NCI-H1694 (cell line): ENCODE measurements around the gene CPNE6.

Experiments
- DNase-seq: peaks from one replicate; lab custom pipeline; 2025; lab: John Stamatoyannopoulos, UW

Gene CPNE6

GRCh38 chr14:24054646-24055045 is 16.7 kb upstream of the CPNE6 start:
- no peak for DNase-seq

- DNase-seq = no peak
Measured at GRCh38 chr14:24055971-24056799, 15.2 kb upstream of the CPNE6 start.

- DNase-seq = no peak
Measured at GRCh38 chr14:24056800-24057184, 14.6 kb upstream of the CPNE6 start.

DNA sequence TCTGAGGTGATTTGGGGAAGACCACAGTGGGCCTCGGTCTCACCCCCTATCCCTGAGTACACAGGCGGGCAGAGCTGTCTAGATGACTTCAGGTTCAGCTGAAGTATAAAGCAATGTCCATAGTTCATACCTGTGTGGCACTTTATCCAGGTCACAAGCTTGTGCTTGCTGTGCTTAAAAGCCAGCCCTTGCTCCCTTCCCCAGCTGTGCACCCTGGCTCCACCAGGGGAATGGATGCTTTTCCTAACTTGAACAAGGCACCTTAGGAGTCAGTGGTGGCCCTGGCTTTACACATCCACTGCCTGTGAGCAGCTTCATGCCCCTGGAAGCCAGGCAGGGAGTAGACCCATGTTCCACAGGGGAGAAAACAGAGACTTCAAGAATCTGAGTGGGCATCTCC is 14.1 kb upstream of the CPNE6 start:
- DNase-seq = no peak

DNA sequence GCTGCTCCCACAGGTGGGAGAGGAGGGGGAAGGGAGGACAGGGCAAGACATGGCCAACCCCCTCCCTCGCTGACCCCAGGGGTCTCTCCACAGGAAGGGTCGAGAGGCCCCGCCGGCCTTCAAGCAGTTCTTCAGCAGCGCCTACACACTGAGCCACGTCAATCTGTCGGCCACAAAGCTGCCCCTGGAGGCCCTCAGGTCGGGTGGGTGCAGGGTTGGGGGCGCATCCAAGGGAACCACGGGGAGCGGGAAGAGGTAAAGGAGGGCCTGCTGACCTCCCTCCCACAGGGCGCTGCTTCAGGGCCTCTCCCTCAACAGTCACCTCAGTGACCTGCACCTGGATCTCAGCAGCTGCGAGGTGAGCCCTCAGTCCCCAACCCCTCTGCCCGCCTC is 13.5 kb upstream of the CPNE6 start:
- no peak for DNase-seq

DNA sequence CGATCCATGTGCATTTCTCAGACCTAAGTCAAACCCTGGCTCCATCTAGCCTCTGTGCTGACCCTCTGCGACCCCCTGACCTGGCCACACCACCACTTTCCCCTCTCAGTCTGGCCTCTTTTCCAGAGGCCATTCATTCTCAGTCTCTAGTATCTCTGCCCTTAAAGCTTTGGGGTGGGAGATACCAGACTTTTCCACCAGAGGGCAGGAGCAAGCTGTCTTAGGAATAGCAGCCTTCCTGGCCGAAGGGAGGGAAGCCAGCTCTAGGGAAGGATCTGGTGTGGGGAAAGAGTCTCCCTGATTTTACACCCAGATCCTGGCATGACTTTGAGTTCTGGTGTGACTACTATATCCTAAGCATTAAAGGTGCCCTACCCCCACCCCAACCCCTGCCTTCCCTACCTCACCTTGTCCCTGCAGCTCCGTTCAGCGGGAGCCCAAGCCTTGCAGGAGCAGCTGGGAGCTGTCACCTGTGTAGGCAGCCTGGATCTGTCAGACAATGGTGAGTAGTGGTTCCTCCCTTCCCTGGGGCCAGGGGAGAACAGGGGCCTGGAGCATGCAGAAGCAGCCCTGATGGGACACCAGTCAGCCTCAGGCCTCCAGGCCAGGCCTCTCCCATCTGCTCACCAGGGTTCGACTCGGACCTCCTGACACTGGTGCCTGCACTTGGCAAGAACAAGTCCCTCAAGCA is 13.0 kb upstream of the CPNE6 start:
- peak; percentile 85 for DNase-seq

DNA sequence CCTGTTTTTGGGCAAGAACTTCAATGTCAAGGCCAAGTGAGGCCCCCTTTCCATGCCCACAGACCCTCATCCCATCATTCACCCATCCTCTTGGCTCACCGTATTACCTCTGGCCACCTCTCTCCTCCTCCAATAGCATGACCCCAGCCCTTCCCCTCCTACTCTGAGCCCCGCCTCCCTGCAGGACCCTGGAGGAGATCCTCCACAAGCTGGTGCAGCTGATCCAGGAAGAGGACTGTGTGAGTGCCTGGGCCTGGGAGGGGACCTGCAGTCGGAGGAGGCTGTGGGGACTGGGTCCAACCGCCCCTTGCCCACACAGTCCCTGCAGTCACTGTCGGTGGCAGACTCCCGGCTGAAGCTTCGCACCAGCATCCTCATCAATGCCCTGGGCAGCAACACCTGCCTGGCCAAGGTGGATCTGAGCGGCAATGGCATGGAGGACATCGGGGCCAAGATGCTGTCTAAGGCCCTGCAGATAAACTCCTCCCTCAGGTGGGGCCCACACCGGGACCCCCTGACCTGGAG is 12.3 kb upstream of the CPNE6 start:
- no peak for DNase-seq

- no peak for DNase-seq
Measured at GRCh38 chr14:24059841-24060388, 11.4 kb upstream of the CPNE6 start.

DNA sequence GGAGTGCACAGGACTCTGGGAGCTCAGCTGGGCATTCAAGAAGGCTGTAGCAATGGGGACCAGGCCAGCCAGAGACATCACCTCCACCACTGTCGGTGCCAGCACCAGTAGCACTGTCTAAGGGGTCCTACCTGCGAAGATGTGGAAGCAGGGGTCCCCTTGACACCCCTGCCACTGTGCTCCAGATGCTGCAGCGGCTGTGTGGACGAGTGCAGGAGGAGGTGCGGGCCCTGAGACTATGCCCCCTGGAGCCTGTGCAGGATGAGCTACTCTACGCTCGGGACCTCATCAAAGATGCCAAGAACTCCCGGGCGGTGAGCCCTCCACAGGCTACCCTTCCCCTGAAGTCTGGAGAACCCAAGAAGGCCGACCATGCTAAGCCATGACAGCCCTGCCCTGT is 10.9 kb upstream of the CPNE6 start:
- DNase-seq = no peak

GRCh38 chr14:24060984-24061913 is 10.1 kb upstream of the CPNE6 start:
- DNase-seq = no peak

- DNase-seq = no peak
Measured at GRCh38 chr14:24062216-24062980, 9.0 kb upstream of the CPNE6 start.

DNA sequence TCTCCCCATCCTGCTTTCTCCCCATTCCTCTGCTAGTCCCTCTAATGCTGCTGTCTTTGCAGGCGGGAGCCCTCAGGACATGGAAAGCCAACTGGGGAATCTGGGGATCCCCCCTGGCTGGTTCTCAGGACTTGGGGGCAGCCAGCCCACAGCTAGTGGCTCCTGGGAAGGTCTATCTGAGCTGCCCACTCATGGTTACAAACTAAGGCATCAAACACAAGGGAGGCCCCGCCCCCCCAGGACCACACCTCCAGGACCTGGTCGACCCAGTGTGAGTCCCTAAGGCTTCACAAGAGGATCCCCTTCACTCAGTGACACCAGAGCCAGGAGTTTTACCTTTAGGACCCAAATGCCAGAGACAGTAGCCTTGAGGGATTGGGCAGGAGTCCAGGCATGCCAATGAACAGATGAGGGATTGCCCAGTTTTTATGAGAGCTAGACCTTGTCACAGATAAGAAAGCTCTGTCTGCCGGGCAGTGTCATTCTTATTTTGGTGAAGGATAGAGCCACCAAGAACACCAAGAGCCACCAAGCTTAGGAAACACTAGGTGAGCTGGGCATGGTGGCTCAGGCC is 8.0 kb upstream of the CPNE6 start:
- no peak for DNase-seq

- no peak for DNase-seq
Measured at GRCh38 chr14:24064091-24064795, 7.1 kb upstream of the CPNE6 start.

DNA sequence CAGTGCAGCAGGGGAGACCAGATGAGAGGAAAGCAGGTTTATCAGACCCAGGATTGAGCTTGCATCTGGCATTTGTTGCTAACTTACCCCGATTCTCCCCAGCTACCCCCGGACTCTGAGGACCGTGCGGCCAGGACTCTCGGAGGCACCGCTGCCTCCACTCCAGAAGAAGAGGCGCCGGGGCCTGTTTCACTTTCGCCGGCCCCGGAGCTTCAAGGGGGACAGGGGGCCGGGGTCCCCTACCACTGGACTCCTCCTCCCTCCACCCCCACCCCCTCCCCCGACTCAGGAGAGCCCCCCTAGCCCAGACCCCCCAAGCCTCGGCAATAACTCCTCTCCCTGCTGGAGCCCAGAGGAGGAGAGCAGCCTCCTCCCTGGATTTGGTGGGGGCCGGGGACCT is 6.5 kb upstream of the CPNE6 start:
- no peak for DNase-seq

GRCh38 chr14:24065408-24065807 is 6.0 kb upstream of the CPNE6 start:
- no peak for DNase-seq

DNA sequence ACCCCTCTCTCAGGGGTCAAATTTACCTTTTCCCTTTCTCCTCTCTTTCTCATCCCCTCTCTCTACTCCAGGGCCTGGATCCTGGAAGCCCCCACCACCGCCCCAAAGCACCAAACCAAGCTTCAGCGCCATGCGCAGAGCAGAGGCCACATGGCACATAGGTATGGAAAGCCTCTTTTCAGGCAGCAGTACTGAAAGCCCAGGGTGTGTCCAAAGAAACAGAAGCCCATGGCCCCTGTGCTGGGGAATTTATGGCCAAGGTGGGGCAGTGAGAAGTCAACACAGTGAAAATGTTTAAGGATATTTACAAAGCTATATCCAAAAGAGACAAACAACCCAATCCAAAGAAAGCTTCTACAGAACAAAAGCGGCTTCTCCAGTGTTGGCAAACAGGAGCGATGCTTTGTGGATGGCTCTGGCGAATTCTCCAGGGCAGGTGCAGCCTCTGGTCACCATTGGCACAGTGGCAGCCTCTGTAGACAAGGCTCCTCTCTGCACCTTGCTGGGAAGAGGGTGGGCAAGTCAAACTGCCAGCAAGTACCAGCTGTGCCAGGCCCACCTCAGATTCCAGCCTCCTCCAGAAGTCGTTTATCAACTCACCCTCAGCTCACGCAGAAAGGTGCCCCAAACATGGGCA is 4.7 kb upstream of the CPNE6 start:
- no peak for DNase-seq

GRCh38 chr14:24067133-24068082 is 4.0 kb upstream of the CPNE6 start:
- no peak for DNase-seq

GRCh38 chr14:24068711-24069410 is 2.5 kb upstream of the CPNE6 start:
- DNase-seq = no peak
